Vagina (tissue), 2 donors: Measurements from ENCODE around the gene ADARB1. TPM values are rescaled to one million over a fixed set of nuclear protein-coding genes. Genes with fewer than 3 reads are reported as not detected.

Source experiments
- DNase-seq, 2 donors: peaks; one replicate each; pipeline ENCODE4 v3.0.0-alpha.2; 2017; ENCODE audit errors: extremely low spot score in 2 of 2
- H3K27ac ChIP-seq: fragments of 200-600 bp; sonication (generic); one replicate; pipeline ENCODE4 v1.5.1; 2019
- H3K27me3 ChIP-seq: fragments of 200-600 bp; sonication (generic); one replicate; pipeline ENCODE4 v1.5.1; 2019
- H3K36me3 ChIP-seq, 2 donors: fragments of 200-600 bp; sonication (generic); one replicate each; pipeline ENCODE4 v1.5.1; 2017 to 2019
- H3K4me1 ChIP-seq: fragments of 200-600 bp; sonication (generic); one replicate; pipeline ENCODE4 v1.5.1; 2019
- H3K4me3 ChIP-seq, 2 donors: fragments of 200-600 bp; sonication (generic); 1 replicate in 1 of 2; 2 replicates in 1 of 2; pipeline ENCODE4 v1.5.1; 2016 to 2019
- H3K9me3 ChIP-seq: fragments of 200-600 bp; sonication (generic); one replicate; pipeline ENCODE4 v1.5.1; 2019
- CTCF ChIP-seq, 3 experiments: fragments of 450-650 bp in 2 of 3; fragments of 200-600 bp in 1 of 3; sonication (generic) in 1 of 3; IDR thresholded peaks; one replicate each; pipeline ENCODE4 v1.5.1; 2017 to 2019; ENCODE audit warnings: antibody characterized with exemption in 3 of 3, mild to moderate bottlenecking in 2 of 3, moderate library complexity in 2 of 3
- POLR2A ChIP-seq, 2 donors: fragments of 450-650 bp; IDR thresholded peaks; one replicate each; pipeline ENCODE4 v1.6.1; 2017; ENCODE audit warnings: antibody characterized with exemption in 2 of 2, mild to moderate bottlenecking in 2 of 2, moderate library complexity in 2 of 2
- POLR2AphosphoS5 ChIP-seq, 2 donors: sonication (generic); formaldehyde crosslinking; IDR thresholded peaks; one replicate each; pipeline ENCODE4 v1.9.0; 2017; ENCODE audit warnings: antibody characterized with exemption in 2 of 2, mild to moderate bottlenecking in 2 of 2, low read depth in 1 of 2; ENCODE audit not compliant: insufficient read depth in 1 of 2
- intact Hi-C: fragments of 100-400 bp; cut with DNase I; formaldehyde crosslinking; loops from one replicate; pipeline ENCODE4 v1.15.1; 2023
- total RNA-seq: library from RNA; depleted of rRNA; stranded (reverse); fragments of >200 nt; gene quantifications from one replicate; pipeline ENCODE4 v1.2.3, GENCODE V29; 2016

ADARB1 gene
- total RNA-seq, 1 donor from 2014 or later, result 19.6 TPM

- peaks cover 8% of the 10 kb centered on the region for H3K9me3 ChIP-seq
- H3K4me3 ChIP-seq, result no peak overlapping the region
- intact Hi-C loops, result no loop called here
- no peaks in the 10 kb centered on the region for H3K36me3 ChIP-seq
- no peak overlapping the region for H3K27ac ChIP-seq
- no peak for DNase-seq
- TF ChIP-seq POLR2AphosphoS5 (IDR thresholded peaks at IDR 0.05; ENCODE audit: insufficient read depth in 1 of 2, low read depth in 1 of 2) (no peak), POLR2A (IDR thresholded peaks at IDR 0.05) (no peak)
- H3K27me3 ChIP-seq, result no peaks in the 10 kb centered on the region
- H3K4me1 ChIP-seq, result peaks cover 52% of the 10 kb centered on the region
Observed at GRCh38 chr21:45035477-45035848, 38.9 kb upstream of the ADARB1 start.

GRCh38 chr21:45036630-45037029 is 37.8 kb upstream of the ADARB1 start:
- intact Hi-C loops, result no loop called here
- H3K4me3 ChIP-seq, result no peak overlapping the region
- peaks cover 8% of the 10 kb centered on the region for H3K9me3 ChIP-seq
- no peak overlapping the region for H3K27ac ChIP-seq
- no peaks in the 10 kb centered on the region for H3K27me3 ChIP-seq
- TF ChIP-seq POLR2AphosphoS5 (IDR thresholded peaks at IDR 0.05; ENCODE audit: insufficient read depth in 1 of 2, low read depth in 1 of 2), result no peak
- no peak for TF ChIP-seq POLR2A (IDR thresholded peaks at IDR 0.05)
- TF ChIP-seq CTCF (IDR thresholded peaks at IDR 0.05), result no peak
- peaks cover 50% of the 10 kb centered on the region for H3K4me1 ChIP-seq
- no peak for DNase-seq
- no peaks in the 10 kb centered on the region for H3K36me3 ChIP-seq

- intact Hi-C loops, result no loop called here
- Histone ChIP-seq H3K27ac (no peak overlapping the region), H3K4me1 (peaks cover 40% of the 10 kb centered on the region)
Observed at GRCh38 chr21:45037986-45038385, 36.4 kb upstream of the ADARB1 start.

GRCh38 chr21:45039317-45040156 is 34.8 kb upstream of the ADARB1 start:
- DNase-seq, result no peak
- peak overlapping the region; percentile 84 for H3K27ac ChIP-seq
- H3K4me3 ChIP-seq, result no peak overlapping the region
- TF ChIP-seq CTCF (IDR thresholded peaks at IDR 0.05) (no peak), POLR2AphosphoS5 (IDR thresholded peaks at IDR 0.05; ENCODE audit: insufficient read depth in 1 of 2, low read depth in 1 of 2) (no peak), POLR2A (IDR thresholded peaks at IDR 0.05) (no peak)
- peaks cover 8% of the 10 kb centered on the region for H3K9me3 ChIP-seq
- H3K27me3 ChIP-seq, result no peaks in the 10 kb centered on the region
- intact Hi-C loops, result no loop called here
- H3K4me1 ChIP-seq, result peaks cover 24% of the 10 kb centered on the region
- no peaks in the 10 kb centered on the region for H3K36me3 ChIP-seq

More at GRCh38 chr21:45037986-45038385, 36.4 kb upstream of the ADARB1 start:
- Histone ChIP-seq H3K36me3 (no peaks in the 10 kb centered on the region), H3K9me3 (peaks cover 8% of the 10 kb centered on the region), H3K27me3 (no peaks in the 10 kb centered on the region), H3K4me3 (no peak overlapping the region)
- TF ChIP-seq POLR2A (IDR thresholded peaks at IDR 0.05), result no peak
- TF ChIP-seq POLR2AphosphoS5 (IDR thresholded peaks at IDR 0.05; ENCODE audit: insufficient read depth in 1 of 2, low read depth in 1 of 2), result no peak
- TF ChIP-seq CTCF (IDR thresholded peaks at IDR 0.05), result no peak
- DNase-seq, result no peak

- TF ChIP-seq POLR2A (IDR thresholded peaks at IDR 0.05) (no peak), CTCF (IDR thresholded peaks at IDR 0.05) (no peak), POLR2AphosphoS5 (IDR thresholded peaks at IDR 0.05; ENCODE audit: insufficient read depth in 1 of 2, low read depth in 1 of 2) (no peak)
- peak overlapping the region; percentile 84 for H3K27ac ChIP-seq
Observed at GRCh38 chr21:45040157-45040711, 34.1 kb upstream of the ADARB1 start.

More at GRCh38 chr21:45040157-45040711, 34.1 kb upstream of the ADARB1 start:
- Histone ChIP-seq H3K4me3 (no peak overlapping the region), H3K36me3 (no peaks in the 10 kb centered on the region), H3K27me3 (no peaks in the 10 kb centered on the region), H3K4me1 (peaks cover 19% of the 10 kb centered on the region), H3K9me3 (peaks cover 8% of the 10 kb centered on the region)
- intact Hi-C loops, result no loop called here
- DNase-seq, result no peak
